Astrocyte (in vitro differentiated cells and primary cell): ENCODE data around the gene MYO1E.

Experiments used
- EZH2 ChIP-seq: IDR thresholded peaks from 2 replicates; pipeline ENCODE4 v1.6.1; 2012; ENCODE audit warnings: mild to moderate bottlenecking, low read length, inconsistent platforms; ENCODE audit not compliant: insufficient read depth
- TF ChIP-seq, protein P1 (sequence below): IDR thresholded peaks from 2 replicates; pipeline ENCODE4 v1.5.1; 2011; ENCODE audit warnings: low read depth, mild to moderate bottlenecking, inconsistent platforms, low read length, moderate library complexity; ENCODE audit not compliant: insufficient read depth

DNA sequence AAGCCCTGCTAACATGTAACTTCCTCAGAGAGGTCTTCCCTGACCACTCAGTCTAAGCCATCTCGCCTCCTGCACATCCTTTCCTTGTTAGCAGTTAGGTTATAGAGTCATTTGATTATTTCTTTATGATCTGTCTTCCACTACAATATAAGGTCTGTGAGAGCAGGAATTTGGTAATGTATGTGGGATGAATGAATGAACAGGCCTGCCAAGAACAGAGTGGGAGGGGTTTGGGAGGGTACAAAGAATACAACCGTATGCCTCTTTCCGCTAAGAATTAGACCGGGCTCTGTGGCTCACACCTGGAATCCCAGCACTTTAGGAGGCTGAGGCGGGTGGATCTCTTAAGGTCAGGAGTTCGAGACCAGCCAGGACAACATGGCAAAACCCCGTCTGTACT, 32.4 kb upstream of the MYO1E start:
- no peak for TF ChIP-seq EZH2
- TF ChIP-seq, protein P1, sequence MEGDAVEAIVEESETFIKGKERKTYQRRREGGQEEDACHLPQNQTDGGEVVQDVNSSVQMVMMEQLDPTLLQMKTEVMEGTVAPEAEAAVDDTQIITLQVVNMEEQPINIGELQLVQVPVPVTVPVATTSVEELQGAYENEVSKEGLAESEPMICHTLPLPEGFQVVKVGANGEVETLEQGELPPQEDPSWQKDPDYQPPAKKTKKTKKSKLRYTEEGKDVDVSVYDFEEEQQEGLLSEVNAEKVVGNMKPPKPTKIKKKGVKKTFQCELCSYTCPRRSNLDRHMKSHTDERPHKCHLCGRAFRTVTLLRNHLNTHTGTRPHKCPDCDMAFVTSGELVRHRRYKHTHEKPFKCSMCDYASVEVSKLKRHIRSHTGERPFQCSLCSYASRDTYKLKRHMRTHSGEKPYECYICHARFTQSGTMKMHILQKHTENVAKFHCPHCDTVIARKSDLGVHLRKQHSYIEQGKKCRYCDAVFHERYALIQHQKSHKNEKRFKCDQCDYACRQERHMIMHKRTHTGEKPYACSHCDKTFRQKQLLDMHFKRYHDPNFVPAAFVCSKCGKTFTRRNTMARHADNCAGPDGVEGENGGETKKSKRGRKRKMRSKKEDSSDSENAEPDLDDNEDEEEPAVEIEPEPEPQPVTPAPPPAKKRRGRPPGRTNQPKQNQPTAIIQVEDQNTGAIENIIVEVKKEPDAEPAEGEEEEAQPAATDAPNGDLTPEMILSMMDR = no peak
